NB4 (cell line): ENCODE data around the gene TEC.
A peak's percentile ranks its signal among the peaks of the same experiment; 100 is the strongest.
"Not testable (repeated sequence)": the region's sequence is repeated elsewhere in the genome, so short reads cannot be mapped to it uniquely, and the experiment has no call there.

Experiments
- DNase-seq: peaks from one replicate; pipeline ENCODE4 v3.0.0; 2010; ENCODE audit warnings: low read depth
- H3K4me3 ChIP-seq: one replicate; pipeline ENCODE4 v1.5.1; 2011; ENCODE audit warnings: mild to moderate bottlenecking, low read depth, low read length, moderate library complexity
- MYC ChIP-seq: IDR thresholded peaks from 2 replicates; pipeline ENCODE4 v1.6.1; 2011; ENCODE audit warnings: low read depth, low read length
- POLR2A ChIP-seq: IDR thresholded peaks from 2 replicates; pipeline ENCODE4 v1.6.1; 2011; ENCODE audit warnings: mild to moderate bottlenecking; ENCODE audit not compliant: insufficient read length; ENCODE audit errors: extremely low read depth
- TF ChIP-seq, protein P1 (sequence below): IDR thresholded peaks from 2 replicates; pipeline ENCODE4 v1.6.1; 2011; ENCODE audit warnings: low read depth, low read length
- TF ChIP-seq, protein P2 (sequence below): IDR thresholded peaks from one replicate; pipeline ENCODE4 v1.5.1; 2012; ENCODE audit warnings: low read depth, low read length

The TEC gene

DNA sequence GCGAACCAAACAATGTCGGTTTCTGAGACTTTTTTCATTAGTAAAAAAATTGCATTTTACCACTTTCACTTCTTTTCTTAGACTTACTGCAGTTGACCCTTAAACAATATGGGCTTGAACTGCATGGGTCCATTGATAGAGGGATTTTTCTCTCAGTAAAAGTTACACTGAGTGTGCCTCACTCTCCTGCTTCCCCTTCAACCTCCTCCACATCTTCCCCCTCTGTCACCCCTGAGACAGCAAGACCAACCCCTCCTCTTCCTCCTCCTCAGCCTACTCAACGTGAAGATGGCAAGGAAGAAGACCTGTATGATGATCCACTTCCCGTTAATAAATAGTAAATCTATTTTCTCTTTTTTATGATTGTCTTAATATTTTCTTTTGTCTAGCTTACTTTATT lies 43.4 kb downstream of the TEC start:
- no peak overlapping the region for H3K4me3 ChIP-seq
- peak; percentile 50 for DNase-seq

DNA sequence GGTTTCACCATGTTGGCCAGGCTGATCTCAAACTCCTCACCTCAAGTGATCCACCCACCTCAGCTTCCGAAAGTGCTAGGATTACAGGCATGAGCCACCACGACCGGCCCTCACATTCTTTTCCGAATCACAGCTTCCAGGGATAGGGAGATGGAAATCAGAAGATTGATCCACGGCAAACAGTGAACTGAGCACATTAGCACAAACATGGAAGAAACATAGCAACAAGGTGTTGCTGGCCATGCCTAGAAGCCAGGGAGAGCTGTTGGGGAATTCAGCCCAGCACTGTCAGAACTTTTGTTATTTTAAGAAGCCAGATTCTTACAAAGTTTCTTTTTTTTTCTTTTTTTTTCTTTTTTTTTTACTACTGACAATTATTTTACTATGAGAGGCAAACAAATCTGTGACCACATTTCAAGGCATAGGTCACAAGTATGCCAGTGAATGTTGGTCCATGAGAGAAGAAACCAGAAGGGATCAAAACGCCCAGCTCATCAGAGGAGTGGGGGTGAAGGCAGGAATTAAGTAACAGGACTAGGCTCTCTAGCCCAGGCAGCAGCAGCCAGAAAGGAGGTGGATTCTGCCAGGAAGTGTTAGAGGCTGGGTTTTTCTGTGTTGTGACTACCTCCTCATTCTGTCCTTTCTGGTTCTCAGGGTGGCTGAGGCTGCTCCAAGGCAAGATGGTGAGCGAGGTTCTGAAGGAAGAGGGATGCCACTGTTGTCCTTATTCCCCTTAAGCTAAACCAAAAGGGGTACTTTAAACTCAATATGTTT lies 44.1 kb downstream of the TEC start:
- no peak overlapping the region for H3K4me3 ChIP-seq
- no peak for DNase-seq
- TF ChIP-seq, protein P1, sequence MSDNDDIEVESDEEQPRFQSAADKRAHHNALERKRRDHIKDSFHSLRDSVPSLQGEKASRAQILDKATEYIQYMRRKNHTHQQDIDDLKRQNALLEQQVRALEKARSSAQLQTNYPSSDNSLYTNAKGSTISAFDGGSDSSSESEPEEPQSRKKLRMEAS: no peak
- no peak for TF ChIP-seq MYC
- TF ChIP-seq, protein P2, sequence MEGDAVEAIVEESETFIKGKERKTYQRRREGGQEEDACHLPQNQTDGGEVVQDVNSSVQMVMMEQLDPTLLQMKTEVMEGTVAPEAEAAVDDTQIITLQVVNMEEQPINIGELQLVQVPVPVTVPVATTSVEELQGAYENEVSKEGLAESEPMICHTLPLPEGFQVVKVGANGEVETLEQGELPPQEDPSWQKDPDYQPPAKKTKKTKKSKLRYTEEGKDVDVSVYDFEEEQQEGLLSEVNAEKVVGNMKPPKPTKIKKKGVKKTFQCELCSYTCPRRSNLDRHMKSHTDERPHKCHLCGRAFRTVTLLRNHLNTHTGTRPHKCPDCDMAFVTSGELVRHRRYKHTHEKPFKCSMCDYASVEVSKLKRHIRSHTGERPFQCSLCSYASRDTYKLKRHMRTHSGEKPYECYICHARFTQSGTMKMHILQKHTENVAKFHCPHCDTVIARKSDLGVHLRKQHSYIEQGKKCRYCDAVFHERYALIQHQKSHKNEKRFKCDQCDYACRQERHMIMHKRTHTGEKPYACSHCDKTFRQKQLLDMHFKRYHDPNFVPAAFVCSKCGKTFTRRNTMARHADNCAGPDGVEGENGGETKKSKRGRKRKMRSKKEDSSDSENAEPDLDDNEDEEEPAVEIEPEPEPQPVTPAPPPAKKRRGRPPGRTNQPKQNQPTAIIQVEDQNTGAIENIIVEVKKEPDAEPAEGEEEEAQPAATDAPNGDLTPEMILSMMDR: no peak
- no peak for TF ChIP-seq POLR2A

More for the DNA sequence above, 43.4 kb downstream of the TEC start:
- TF ChIP-seq MYC (no peak), POLR2A (no peak)
- TF ChIP-seq, protein P2: no peak

DNA sequence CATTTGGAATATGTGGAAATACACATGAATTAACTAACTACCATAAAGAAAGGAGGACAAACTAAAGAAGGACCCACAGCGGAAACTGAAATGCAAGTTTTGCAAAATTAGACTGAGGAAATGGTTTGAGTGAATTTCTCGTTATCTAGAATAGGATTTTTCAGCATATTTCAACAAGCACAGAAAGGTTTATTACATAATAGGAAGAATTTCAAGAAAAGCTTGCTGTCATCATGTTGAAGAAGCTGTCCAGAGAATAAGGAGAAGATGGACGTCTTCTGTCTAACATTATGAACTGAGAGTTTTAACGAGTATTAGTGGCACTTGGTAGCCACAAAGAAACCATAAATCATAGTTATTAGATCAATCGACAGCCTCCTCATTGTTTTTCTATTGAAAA lies 45.0 kb downstream of the TEC start:
- DNase-seq: no peak
- TF ChIP-seq, protein P2: no peak
- TF ChIP-seq MYC (no peak), POLR2A (no peak)
- TF ChIP-seq, protein P1: no peak
- no peak overlapping the region for H3K4me3 ChIP-seq

DNA sequence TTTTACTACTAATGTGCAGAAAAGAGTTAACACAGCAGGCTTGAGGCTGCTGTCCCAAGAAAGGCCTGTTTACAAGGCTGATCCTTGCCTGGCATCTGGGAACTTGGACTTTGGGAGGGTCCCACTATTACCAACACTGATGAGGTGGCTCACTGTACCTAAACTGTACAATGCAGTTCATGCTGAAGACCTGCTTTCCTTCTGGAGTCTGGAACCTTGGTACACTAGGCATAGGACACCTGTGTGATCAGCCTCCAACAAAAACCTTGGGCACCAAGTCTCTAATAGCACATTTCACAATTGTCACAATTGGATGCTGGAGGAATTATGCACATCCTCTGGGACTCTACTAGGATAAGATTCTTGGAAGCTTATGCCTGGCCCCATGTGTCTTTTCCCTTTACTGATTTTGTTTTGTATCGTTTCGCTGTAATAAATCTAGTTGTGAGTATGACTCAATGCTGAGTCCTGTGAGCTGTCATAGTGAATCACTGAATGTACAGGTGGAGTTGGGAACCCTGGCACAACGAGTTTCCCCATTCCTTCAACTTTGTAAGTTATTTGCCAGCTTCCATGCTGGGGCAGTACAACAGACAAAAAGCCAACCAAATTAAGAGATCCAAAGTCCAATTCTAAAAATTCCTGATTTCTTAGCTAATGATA lies 45.9 kb downstream of the TEC start:
- no peak for DNase-seq
- TF ChIP-seq MYC (no peak), POLR2A (no peak)
- TF ChIP-seq, protein P1: no peak
- TF ChIP-seq, protein P2: no peak
- no peak overlapping the region for H3K4me3 ChIP-seq

DNA sequence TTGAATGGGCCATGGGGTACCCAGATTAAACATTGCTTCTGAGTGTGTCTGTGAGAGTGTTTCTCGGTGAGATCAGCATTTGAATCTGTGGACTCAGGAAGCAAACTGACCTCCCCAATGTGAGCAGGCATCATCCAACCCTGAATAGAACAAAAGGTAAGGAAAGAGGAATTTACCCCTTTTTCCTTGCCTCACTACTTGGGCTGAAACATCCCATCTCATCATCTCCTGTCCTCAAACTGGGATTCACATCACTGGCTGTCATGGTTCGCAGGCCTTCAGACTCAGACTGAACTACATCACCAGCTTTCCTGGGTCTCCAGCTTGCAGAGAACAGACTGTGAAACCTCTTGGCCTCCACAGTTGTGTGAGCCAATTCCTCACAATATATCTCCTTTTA lies 47.1 kb downstream of the TEC start:
- no peak overlapping the region for H3K4me3 ChIP-seq
- TF ChIP-seq POLR2A (no peak), MYC (no peak)
- TF ChIP-seq, protein P2: no peak
- TF ChIP-seq, protein P1: no peak
- DNase-seq: no peak

DNA sequence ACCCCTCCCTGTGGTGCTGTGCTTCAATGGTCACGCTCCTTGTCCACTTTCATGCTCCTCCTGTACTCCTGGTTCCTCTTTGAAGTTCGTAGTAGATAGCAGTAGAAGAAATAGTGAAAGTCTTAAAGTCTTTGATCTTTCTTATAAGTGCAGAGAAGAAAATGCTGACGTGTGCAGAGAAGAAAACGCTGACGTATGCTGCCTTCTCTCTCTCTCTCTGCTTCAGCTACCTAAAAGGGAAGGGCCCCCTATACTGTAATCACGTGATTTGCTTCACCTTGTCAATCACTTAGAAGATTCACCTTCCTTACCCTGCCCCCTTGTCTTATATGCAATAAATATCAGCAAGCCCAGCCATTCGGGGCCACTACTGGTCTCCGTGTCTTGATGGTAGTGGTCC lies 50.2 kb downstream of the TEC start:
- not testable (repeated sequence) for DNase-seq, H3K4me3 ChIP-seq
